SU-DHL-6 (cell line): ENCODE results near the gene DYNC2H1.

ENCODE experiments used
- H2AFZ ChIP-seq: fragments of 200-600 bp; sonication (generic); 2 replicates; pipeline ENCODE4 v1.6.1; 2014; ENCODE audit warnings: low read depth, mild to moderate bottlenecking, moderate library complexity, mixed read lengths, antibody characterized with exemption, low read length; ENCODE audit not compliant: severe bottlenecking
- H3F3A ChIP-seq: fragments of 200-600 bp; shearing (Covaris generic); 2 replicates; pipeline ENCODE4 v1.6.0; 2016; ENCODE audit warnings: antibody characterized with exemption, mild to moderate bottlenecking; ENCODE audit not compliant: insufficient read depth
- H3K27ac ChIP-seq: fragments of 200-600 bp; sonication (generic); 2 replicates; pipeline ENCODE4 v1.5.1; 2016; ENCODE audit warnings: low read depth, mild to moderate bottlenecking, low read length, moderate library complexity, mixed read lengths
- H3K27me3 ChIP-seq: fragments of 200-600 bp; sonication (generic), shearing (Covaris generic); 2 replicates; pipeline ENCODE4 v1.6.0; 2014; ENCODE audit warnings: mild to moderate bottlenecking, low read length
- H3K36me3 ChIP-seq: fragments of 200-600 bp; sonication (generic); 2 replicates; pipeline ENCODE4 v1.6.1; 2014; ENCODE audit warnings: mild to moderate bottlenecking, low read length, mixed read lengths
- H3K4me2 ChIP-seq: fragments of 300-600, 200-600 bp; shearing (Covaris generic), sonication (generic); 2 replicates; pipeline ENCODE4 v1.6.0; 2014; ENCODE audit warnings: low read length, low read depth, mild to moderate bottlenecking; ENCODE audit not compliant: poor library complexity, severe bottlenecking
- H3K4me3 ChIP-seq: fragments of 200-600 bp; sonication (generic); 2 replicates; pipeline ENCODE4 v1.5.1; 2014; ENCODE audit warnings: antibody characterized with exemption, low read length, mild to moderate bottlenecking, mixed read lengths; ENCODE audit not compliant: insufficient read depth, poor library complexity, severe bottlenecking
- H3K79me2 ChIP-seq: fragments of 200-600 bp; sonication (generic); 2 replicates; pipeline ENCODE4 v1.6.1; 2014; ENCODE audit warnings: mild to moderate bottlenecking, low read length, moderate library complexity; ENCODE audit not compliant: insufficient read depth
- H3K9ac ChIP-seq: fragments of 200-600 bp; sonication (generic); 2 replicates; pipeline ENCODE4 v1.7.0; 2014; ENCODE audit warnings: mild to moderate bottlenecking, low read length
- H3K9me2 ChIP-seq: fragments of 200-600 bp; sonication (generic); replicated peaks from 2 replicates; pipeline ENCODE4 v1.6.1; 2014; ENCODE audit warnings: low read length; ENCODE audit not compliant: insufficient read depth
- H3K9me3 ChIP-seq: fragments of 200-600 bp; sonication (generic); 2 replicates; pipeline ENCODE4 v1.6.1; 2014; ENCODE audit warnings: low read length, mixed read lengths; ENCODE audit not compliant: insufficient read depth
- H4K20me1 ChIP-seq: fragments of 200-600 bp; sonication (generic); 2 replicates; pipeline ENCODE4 v1.6.1; 2014; ENCODE audit warnings: low read depth, mild to moderate bottlenecking, antibody characterized with exemption, low read length, moderate library complexity, mixed read lengths
- CTCF ChIP-seq: fragments of 200-600 bp; sonication (generic); IDR thresholded peaks from one replicate; pipeline ENCODE4 v1.5.1; 2017; ENCODE audit warnings: antibody characterized with exemption, mild to moderate bottlenecking, low read length, moderate library complexity; ENCODE audit not compliant: insufficient read depth, poor library complexity, severe bottlenecking
- EZH2phosphoT487 ChIP-seq: fragments of 200-600 bp; sonication (generic), shearing (Covaris generic); conservative IDR thresholded peaks from 2 replicates; pipeline ENCODE4 v1.6.1; 2018; ENCODE audit warnings: mild to moderate bottlenecking, antibody characterized with exemption, low read length, moderate library complexity, mixed read lengths

The DYNC2H1 gene

GRCh38 chr11:103497268-103497667 lies 388.0 kb downstream of the DYNC2H1 start:
- no peaks in the 10 kb centered on the region for H3K9me3 ChIP-seq
- H3K27ac ChIP-seq, result no peak overlapping the region
- H3K4me2 ChIP-seq, result no peak overlapping the region
- H3K9ac ChIP-seq, result no peak overlapping the region
- TF ChIP-seq EZH2phosphoT487 (no peak), CTCF (no peak)
- no peaks in the 10 kb centered on the region for H3K27me3 ChIP-seq
- no peak overlapping the region for H3K4me3 ChIP-seq
- no peaks in the 10 kb centered on the region for H3K79me2 ChIP-seq
- no peaks in the 10 kb centered on the region for H4K20me1 ChIP-seq
- H3K9me2 ChIP-seq, result no peaks in the 10 kb centered on the region
- H3F3A ChIP-seq, result no peaks in the 10 kb centered on the region
- no peak overlapping the region for H2AFZ ChIP-seq
- no peaks in the 10 kb centered on the region for H3K36me3 ChIP-seq

- H3K9me2 ChIP-seq, result no peaks in the 10 kb centered on the region
- no peaks in the 10 kb centered on the region for H3K9me3 ChIP-seq
- no peaks in the 10 kb centered on the region for H3K79me2 ChIP-seq
- no peaks in the 10 kb centered on the region for H3F3A ChIP-seq
- no peaks in the 10 kb centered on the region for H4K20me1 ChIP-seq
- no peak overlapping the region for H3K27ac ChIP-seq
- H3K4me3 ChIP-seq, result no peak overlapping the region
- H3K36me3 ChIP-seq, result no peaks in the 10 kb centered on the region
- no peak overlapping the region for H3K9ac ChIP-seq
- H3K4me2 ChIP-seq, result no peak overlapping the region
- H2AFZ ChIP-seq, result no peak overlapping the region
- H3K27me3 ChIP-seq, result no peaks in the 10 kb centered on the region
- TF ChIP-seq EZH2phosphoT487, result no peak
- TF ChIP-seq CTCF, result no peak
Observed at GRCh38 chr11:103499710-103500340, 390.6 kb downstream of the DYNC2H1 start.

GRCh38 chr11:103515283-103515682 lies 406.1 kb downstream of the DYNC2H1 start:
- Histone ChIP-seq H3K9ac (no peak overlapping the region), H4K20me1 (no peaks in the 10 kb centered on the region), H3K36me3 (no peaks in the 10 kb centered on the region), H3F3A (no peaks in the 10 kb centered on the region), H3K27ac (no peak overlapping the region), H3K4me2 (no peak overlapping the region), H3K4me3 (no peak overlapping the region), H3K9me3 (no peaks in the 10 kb centered on the region), H2AFZ (no peak overlapping the region), H3K79me2 (no peaks in the 10 kb centered on the region), H3K27me3 (no peaks in the 10 kb centered on the region), H3K9me2 (no peaks in the 10 kb centered on the region)
- no peak for TF ChIP-seq EZH2phosphoT487
- TF ChIP-seq CTCF, result no peak
